Embryonic facial prominence (tissue), 1 donor: ENCODE data around the gene ERN2.
"Not testable (repeated sequence)": the region's sequence is repeated elsewhere in the genome, so short reads cannot be mapped to it uniquely, and the experiment has no call there.

ENCODE experiments used
- DNase-seq: peaks from one replicate; pipeline ENCODE4 v3.0.0-alpha.2; 2016; ENCODE audit errors: extremely low spot score

ERN2 gene

GRCh38 chr16:23712976-23713375 is at the start of gene ERN2:
Gene ERN2 (minus strand): TSS chr16:23713222. CDS start chr16:23713187, 35 bp downstream.
- no peak for DNase-seq

GRCh38 chr16:23757937-23758619 is 45.1 kb upstream of the ERN2 start:
- no peak for DNase-seq

GRCh38 chr16:23757116-23757515 is 44.1 kb upstream of the ERN2 start:
- DNase-seq: no peak

GRCh38 chr16:23755484-23755809 is 42.4 kb upstream of the ERN2 start:
- DNase-seq: no peak

GRCh38 chr16:23754594-23755483 is 41.8 kb upstream of the ERN2 start, which contains the start of gene CHP2:
Gene CHP2 (plus strand): TSS chr16:23755026. CDS start chr16:23755050, 24 bp downstream.
- no peak for DNase-seq

- DNase-seq: no peak
Measured at GRCh38 chr16:23753908-23754593, 41.0 kb upstream of the ERN2 start.

- DNase-seq: not testable (repeated sequence)
Measured at GRCh38 chr16:23751053-23751452, 38.0 kb upstream of the ERN2 start.

GRCh38 chr16:23748630-23749029 is 35.6 kb upstream of the ERN2 start:
- no peak for DNase-seq

GRCh38 chr16:23745263-23745662 is 32.2 kb upstream of the ERN2 start:
- DNase-seq: no peak

- no peak for DNase-seq
Measured at GRCh38 chr16:23742766-23743165, 29.7 kb upstream of the ERN2 start.

- no peak for DNase-seq
Measured at GRCh38 chr16:23741675-23742303, 28.8 kb upstream of the ERN2 start.

GRCh38 chr16:23739516-23739915 is 26.5 kb upstream of the ERN2 start:
- no peak for DNase-seq

- DNase-seq: not testable (repeated sequence)
Measured at GRCh38 chr16:23737423-23738028, 24.5 kb upstream of the ERN2 start.

GRCh38 chr16:23734176-23734893 is 21.3 kb upstream of the ERN2 start:
- DNase-seq: no peak

- DNase-seq: no peak
Measured at GRCh38 chr16:23729503-23730424, 16.7 kb upstream of the ERN2 start.

- no peak for DNase-seq
Measured at GRCh38 chr16:23728112-23728477, 15.1 kb upstream of the ERN2 start.

- no peak for DNase-seq
Measured at GRCh38 chr16:23726710-23727109, 13.7 kb upstream of the ERN2 start.

GRCh38 chr16:23724785-23725131 is 11.7 kb upstream of the ERN2 start:
- DNase-seq: no peak

- no peak for DNase-seq
Measured at GRCh38 chr16:23724096-23724784, 11.2 kb upstream of the ERN2 start.
